H1 (cell line): ENCODE results near the gene TDP1. TPM values are rescaled to one million over a fixed set of nuclear protein-coding genes. Genes with fewer than 3 reads are reported as not detected.

Experiments used
- CTCF ChIA-PET: fragments of 300-600 bp; sonication (Branson Sonifier 250); formaldehyde crosslinking; loops from one replicate; lab custom pipeline; 2021; ENCODE audit not compliant: partially characterized antibody; lab: Charles Lee
- POLR2A ChIA-PET: fragments of 300-600 bp; sonication (Branson Sonifier 250); formaldehyde crosslinking; loops from one replicate; lab custom pipeline; 2021; ENCODE audit warnings: inconsistent platforms; ENCODE audit not compliant: partially characterized antibody; lab: Charles Lee
- DNase-seq, 2 experiments: peaks; one replicate each; pipeline versions ENCODE4 v3.0.0 to v3.0.0-alpha.2; 2010 to 2022; ENCODE audit warnings: low spot score in 2 of 2, low read depth in 1 of 2, mixed read lengths in 1 of 2
- FAIRE-seq: peaks from 2 replicates; lab custom pipeline; 2011; peaks lifted over from hg19 to GRCh38; lab: Jason Lieb, UNC
- H2AFZ ChIP-seq: 2 replicates; pipeline ENCODE4 v1.8.1; 2012; ENCODE audit warnings: low read length, inconsistent platforms
- H2AK5ac ChIP-seq: 2 replicates; pipeline ENCODE4 v1.6.1; 2013; ENCODE audit warnings: low read depth, low read length
- H2BK120ac ChIP-seq: replicated peaks from 2 replicates; pipeline ENCODE3; 2013; ENCODE audit warnings: low read depth, low read length, inconsistent platforms
- H2BK12ac ChIP-seq: 2 replicates; pipeline ENCODE4 v1.6.1; 2013; ENCODE audit warnings: low read depth, low read length
- H2BK15ac ChIP-seq: 2 replicates; pipeline ENCODE4 v1.6.1; 2013; ENCODE audit warnings: low read length
- H2BK20ac ChIP-seq: 2 replicates; pipeline ENCODE4 v1.6.1; 2013; ENCODE audit warnings: low read length
- H2BK5ac ChIP-seq: 2 replicates; pipeline ENCODE4 v1.6.1; 2013; ENCODE audit warnings: low read depth, low read length
- H3K14ac ChIP-seq: 2 replicates; pipeline ENCODE4 v1.6.1; 2013; ENCODE audit warnings: inconsistent platforms; ENCODE audit not compliant: insufficient read length
- H3K18ac ChIP-seq: 2 replicates; pipeline ENCODE4 v1.6.1; 2013; ENCODE audit warnings: low read length; ENCODE audit errors: extremely low read depth
- H3K23ac ChIP-seq: 2 replicates; pipeline ENCODE4 v1.6.1; 2013; ENCODE audit warnings: inconsistent platforms; ENCODE audit not compliant: insufficient read length
- H3K23me2 ChIP-seq: 2 replicates; pipeline ENCODE4 v1.6.1; 2013; ENCODE audit warnings: low read depth, low read length
- H3K27ac ChIP-seq: 2 replicates; pipeline ENCODE4 v1.6.1; 2011; ENCODE audit warnings: low read depth, low read length, inconsistent platforms
- H3K27me3 ChIP-seq, 4 experiments: replicated peaks in 1 of 4; 1 replicate in 1 of 4; 2 replicates in 3 of 4; pipeline versions ENCODE4 v1.6.1 to v1.8.1; 2011 to 2013; ENCODE audit warnings: low read length in 3 of 4, mild to moderate bottlenecking in 3 of 4, inconsistent platforms in 2 of 4, mixed read lengths in 2 of 4, moderate library complexity in 1 of 4; ENCODE audit not compliant: control insufficient read depth in 3 of 4, insufficient read depth in 3 of 4; ENCODE audit errors: extremely low read depth in 1 of 4
- H3K36me3 ChIP-seq, 4 experiments: 2 replicates each; pipeline versions ENCODE4 v1.6.1 to v1.8.1; 2011 to 2013; ENCODE audit warnings: mild to moderate bottlenecking in 4 of 4, low read length in 3 of 4, moderate library complexity in 2 of 4, control low read depth in 1 of 4, inconsistent platforms in 1 of 4; ENCODE audit not compliant: insufficient read depth in 4 of 4, control insufficient read depth in 2 of 4
- H3K4ac ChIP-seq: replicated peaks from 2 replicates; pipeline ENCODE3; 2013; ENCODE audit warnings: low read length, low read depth, mixed read lengths, inconsistent platforms; ENCODE audit not compliant: insufficient read length
- H3K4me1 ChIP-seq, 4 experiments: replicated peaks in 1 of 4; 1 replicate in 1 of 4; 2 replicates in 3 of 4; pipeline versions ENCODE4 v1.6.1 to v1.8.1; 2011 to 2013; ENCODE audit warnings: low read length in 3 of 4, inconsistent platforms in 2 of 4, mixed read lengths in 1 of 4; ENCODE audit not compliant: insufficient read depth in 4 of 4, control insufficient read depth in 3 of 4
- H3K4me2 ChIP-seq, 2 experiments: 2 replicates each; pipeline versions ENCODE4 v1.6.1 to v1.8.1; 2011 to 2013; ENCODE audit warnings: low read depth in 2 of 2, low read length in 2 of 2, control low read depth in 1 of 2, inconsistent platforms in 1 of 2, mild to moderate bottlenecking in 1 of 2; ENCODE audit not compliant: insufficient read depth in 1 of 2
- H3K4me3 ChIP-seq, 4 experiments: fragments of 200-600, 300-600 bp in 1 of 4; sonication (generic), shearing (Covaris generic), sonication (Bioruptor Twin) in 1 of 4; 2 replicates each; pipeline versions ENCODE4 v1.5.1 to v1.8.1; 2011 to 2016; ENCODE audit warnings: low read length in 4 of 4, low read depth in 3 of 4, control low read depth in 2 of 4, inconsistent platforms in 2 of 4, mild to moderate bottlenecking in 2 of 4, mixed read lengths in 1 of 4, moderate library complexity in 1 of 4; ENCODE audit not compliant: insufficient read depth in 2 of 4; ENCODE audit errors: extremely low read depth in 1 of 4
- H3K56ac ChIP-seq: replicated peaks from 2 replicates; pipeline ENCODE3; 2013; ENCODE audit warnings: low read depth, mild to moderate bottlenecking, mixed read lengths, low read length, inconsistent platforms; ENCODE audit not compliant: insufficient read length
- H3K79me1 ChIP-seq: 2 replicates; pipeline ENCODE4 v1.6.1; 2013; ENCODE audit warnings: low read depth, low read length, control low read depth
- H3K79me2 ChIP-seq, 2 experiments: 2 replicates each; pipeline versions ENCODE4 v1.6.1 to v1.8.1; 2012 to 2013; ENCODE audit warnings: low read length in 2 of 2, mild to moderate bottlenecking in 2 of 2, inconsistent platforms in 1 of 2; ENCODE audit not compliant: insufficient read depth in 2 of 2, control insufficient read depth in 1 of 2
- H3K9ac ChIP-seq, 4 experiments: replicated peaks in 1 of 4; 1 replicate in 1 of 4; 2 replicates in 3 of 4; pipeline versions ENCODE4 v1.6.1 to v1.8.1; 2011 to 2013; ENCODE audit warnings: low read depth in 3 of 4, low read length in 3 of 4, control low read depth in 2 of 4, mild to moderate bottlenecking in 2 of 4, moderate library complexity in 2 of 4, inconsistent platforms in 1 of 4; ENCODE audit errors: extremely low read depth in 1 of 4
- H3K9me3 ChIP-seq, 2 experiments: 2 replicates each; pipeline versions ENCODE4 v1.6.1 to v1.8.1; 2012 to 2013; ENCODE audit warnings: mild to moderate bottlenecking in 2 of 2, moderate library complexity in 2 of 2, control low read depth in 1 of 2, inconsistent platforms in 1 of 2, low read depth in 1 of 2, low read length in 1 of 2, mixed read lengths in 1 of 2; ENCODE audit not compliant: insufficient read depth in 2 of 2
- H4K20me1 ChIP-seq, 2 experiments: replicated peaks in 1 of 2; 2 replicates each; pipeline versions ENCODE3 to v1.8.1; 2011 to 2013; ENCODE audit warnings: inconsistent platforms in 2 of 2, low read length in 2 of 2, mild to moderate bottlenecking in 1 of 2; ENCODE audit not compliant: insufficient read depth in 2 of 2, control insufficient read depth in 1 of 2
- H4K5ac ChIP-seq: 2 replicates; pipeline ENCODE4 v1.6.1; 2013; ENCODE audit warnings: low read length, low read depth, mixed read lengths, inconsistent platforms; ENCODE audit not compliant: insufficient read length
- H4K8ac ChIP-seq: 2 replicates; pipeline ENCODE4 v1.8.0; 2013; ENCODE audit warnings: mild to moderate bottlenecking, moderate library complexity, low read length, inconsistent platforms; ENCODE audit not compliant: insufficient read depth; ENCODE audit errors: extremely low read depth
- H4K91ac ChIP-seq: replicated peaks from 2 replicates; pipeline ENCODE3; 2013; ENCODE audit warnings: low read length, mixed read lengths, inconsistent platforms; ENCODE audit not compliant: insufficient read length
- RAD21 ChIP-seq, 2 experiments: IDR thresholded peaks in 1 of 2; conservative IDR thresholded peaks in 1 of 2; 2 replicates each; pipeline ENCODE4 v1.6.1; 2011; ENCODE audit warnings: low read depth in 2 of 2, low read length in 2 of 2, improper control_type of control experiment in 1 of 2, inconsistent platforms in 1 of 2, mild to moderate bottlenecking in 1 of 2, moderate library complexity in 1 of 2
- WGBS, 2 experiments: shearing (Covaris generic) in 1 of 2; methylation state at CpG; one replicate each; pipeline versions ENCODE4 v1.1.6 to v1.1.7; 2013 to 2015; ENCODE audit warnings: low lambda C conversion rate in 2 of 2, mixed read lengths in 2 of 2, inconsistent platforms in 1 of 2, low coverage in 1 of 2, missing lambda C conversion rate in 1 of 2; ENCODE audit not compliant: insufficient replicate concordance in 2 of 2, insufficient coverage in 1 of 2, insufficient read length in 1 of 2; ENCODE audit errors: extremely low coverage in 1 of 2, missing lambda C conversion rate in 1 of 2; 5-methylcytosine and 5-hydroxymethylcytosine counted together
- polyA plus RNA-seq, 7 experiments: library from polyadenylated mRNA; depleted of rRNA in 3 of 7; stranded (reverse) in 5 of 7; unstranded in 2 of 7; fragments of >200 nt in 5 of 7; fragments of 200-250 nt in 2 of 7; gene quantifications; 1 replicate in 5 of 7; 2 replicates in 1 of 7; 4 replicates in 1 of 7; pipeline versions ENCODE4 v1.2.1 to v1.2.3, GENCODE V29; 2011 to 2013; ENCODE audit warnings: missing spikeins in 2 of 7, mixed read lengths in 2 of 7
- total RNA-seq: library from RNA; stranded (reverse); fragmentation: NEBNext Ultra II Directional; extraction: Animal tissue kit (Norgen Biotek cat#: 25700); gene quantifications from 2 replicates; pipeline ENCODE4 v1.2.1, GENCODE V29; 2021
- TF ChIP-seq, protein P1 (sequence below), 3 experiments: IDR thresholded peaks; 1 replicate in 2 of 3; 2 replicates in 1 of 3; pipeline versions ENCODE4 v1.5.1 to v1.6.1; 2011; ENCODE audit warnings: low read length in 3 of 3, mild to moderate bottlenecking in 3 of 3, inconsistent platforms in 2 of 3, low read depth in 1 of 3, moderate library complexity in 1 of 3; ENCODE audit not compliant: insufficient read depth in 1 of 3; ENCODE audit errors: control extremely low read depth in 1 of 3

Gene TDP1
- total and polyA plus RNA-seq, 2 of the 8 experiments (the other 6 are each of a cell fraction or from before 2014, with no cell fraction given): 32.2 to 69.9 TPM

DNA sequence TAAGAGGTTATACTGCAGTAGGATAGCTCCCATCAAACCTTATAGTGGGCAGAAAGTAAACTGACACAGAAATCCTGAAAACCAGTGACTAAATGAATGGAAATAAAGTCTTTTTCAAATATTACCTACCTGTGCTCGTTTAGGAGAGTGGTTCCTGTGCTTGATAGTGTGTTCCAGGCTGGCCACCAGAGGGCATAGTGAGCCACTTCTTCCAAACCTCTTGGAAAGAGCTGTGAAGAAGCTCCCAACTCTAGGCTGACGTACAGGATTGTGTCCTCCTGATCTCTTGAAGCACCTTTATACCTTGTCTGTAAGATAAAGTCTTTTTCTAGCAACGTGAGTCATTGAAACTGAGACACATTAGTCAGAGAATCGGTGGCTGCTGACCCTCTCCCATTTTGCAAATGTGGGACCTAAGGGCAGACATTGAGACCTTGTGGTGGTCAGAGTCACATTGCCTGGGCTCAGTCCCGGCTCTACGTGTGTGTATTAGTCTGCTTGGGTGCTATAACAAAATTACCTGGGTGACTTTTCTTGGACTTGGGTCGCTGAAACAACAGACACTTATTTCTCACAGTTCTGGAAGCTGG lies 17.6 kb downstream of the TDP1 start:
- Histone ChIP-seq H3K9ac (no peak overlapping the region), H2BK15ac (no peak overlapping the region), H4K91ac (no peak overlapping the region), H3K79me1 (no peaks in the 10 kb centered on the region), H4K8ac (no peak overlapping the region), H2AFZ (no peak overlapping the region), H4K20me1 (peaks cover 0 to 3% of the 10 kb centered on the region in 2 experiments), H2BK20ac (no peak overlapping the region), H3K36me3 (peaks cover 5 to 52% (median 36%) of the 10 kb centered on the region in 4 experiments; a peak in 7 of 8 replicates), H2BK12ac (no peak overlapping the region), H3K18ac (no peak overlapping the region), H2AK5ac (no peak overlapping the region), H2BK120ac (no peak overlapping the region), H3K79me2 (no peaks in the 10 kb centered on the region), H3K23ac (no peak overlapping the region), H3K23me2 (no peaks in the 10 kb centered on the region), H4K5ac (no peak overlapping the region), H2BK5ac (no peak overlapping the region), H3K14ac (no peak overlapping the region), H3K9me3 (no peaks in the 10 kb centered on the region), H3K4me3 (no peak overlapping the region), H3K27me3 (no peaks in the 10 kb centered on the region; a peak in 1 of 7 replicates), H3K4ac (no peak overlapping the region), H3K4me2 (no peak overlapping the region), H3K4me1 (no peaks in the 10 kb centered on the region), H3K56ac (no peak overlapping the region), H3K27ac (no peak overlapping the region)
- CTCF ChIA-PET: interaction anchor here (0.6 to 4.3 kb wide), 42 partner anchors 9 to 1180 kb away, joined by 3 to 52 read pairs (median 4); partner anchors contain the start of gene KCNK13
- 73% methylated on average over 7 of the region's 7 CpGs; no CpG with 5 or more reads in 1 of the 2 experiments for WGBS, 2 experiments
- POLR2A ChIA-PET: interaction anchor here (1.0 to 2.0 kb wide), 5 partner anchors 9 to 18 kb away, joined by 3 to 5 read pairs (median 3); partner anchors contain the start of genes EFCAB11 and TDP1
- FAIRE-seq: peak; percentile 89
- DNase-seq: peak in 1 of 2 experiments; percentile 77
- TF ChIP-seq, protein P1, sequence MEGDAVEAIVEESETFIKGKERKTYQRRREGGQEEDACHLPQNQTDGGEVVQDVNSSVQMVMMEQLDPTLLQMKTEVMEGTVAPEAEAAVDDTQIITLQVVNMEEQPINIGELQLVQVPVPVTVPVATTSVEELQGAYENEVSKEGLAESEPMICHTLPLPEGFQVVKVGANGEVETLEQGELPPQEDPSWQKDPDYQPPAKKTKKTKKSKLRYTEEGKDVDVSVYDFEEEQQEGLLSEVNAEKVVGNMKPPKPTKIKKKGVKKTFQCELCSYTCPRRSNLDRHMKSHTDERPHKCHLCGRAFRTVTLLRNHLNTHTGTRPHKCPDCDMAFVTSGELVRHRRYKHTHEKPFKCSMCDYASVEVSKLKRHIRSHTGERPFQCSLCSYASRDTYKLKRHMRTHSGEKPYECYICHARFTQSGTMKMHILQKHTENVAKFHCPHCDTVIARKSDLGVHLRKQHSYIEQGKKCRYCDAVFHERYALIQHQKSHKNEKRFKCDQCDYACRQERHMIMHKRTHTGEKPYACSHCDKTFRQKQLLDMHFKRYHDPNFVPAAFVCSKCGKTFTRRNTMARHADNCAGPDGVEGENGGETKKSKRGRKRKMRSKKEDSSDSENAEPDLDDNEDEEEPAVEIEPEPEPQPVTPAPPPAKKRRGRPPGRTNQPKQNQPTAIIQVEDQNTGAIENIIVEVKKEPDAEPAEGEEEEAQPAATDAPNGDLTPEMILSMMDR (IDR thresholded peaks at IDR 0.05; ENCODE audit: control extremely low read depth in 1 of 3, insufficient read depth in 1 of 3, low read depth in 1 of 3, low read length in 3 of 3): peak; percentile 59 to 93 (median 82)
- peak; percentile 74 to 75 for TF ChIP-seq RAD21 (IDR thresholded peaks at IDR 0.05 in 1 of 2, conservative IDR thresholded peaks at IDR 0.05 in 1 of 2; ENCODE audit: low read depth in 2 of 2, low read length in 2 of 2)
